ENCODE measurements around the gene LCN15. TPM values are rescaled to one million over a fixed set of nuclear protein-coding genes. Genes with fewer than 3 reads are reported as not detected.

Gene LCN15
- total RNA-seq, 4 donors from 2014 or later: not detected

DNA sequence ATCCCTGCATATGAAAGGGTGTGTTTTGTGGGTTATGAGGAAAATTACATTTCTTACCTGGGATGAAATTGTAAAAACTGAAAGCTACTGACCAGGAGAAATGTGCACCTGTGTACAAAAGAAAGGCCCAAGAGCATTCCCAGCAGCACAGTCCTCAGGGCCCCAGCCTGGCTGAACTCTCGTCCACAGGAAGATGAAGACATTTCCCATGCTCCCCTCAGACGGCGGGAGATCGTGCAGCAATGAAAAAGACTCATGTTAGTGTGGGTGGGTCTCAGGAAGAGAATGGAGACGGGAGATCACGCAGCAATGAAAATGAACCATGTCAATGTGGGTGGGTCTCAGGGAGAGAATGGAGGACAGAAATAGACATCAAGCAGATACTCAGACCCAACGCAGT is 12.6 kb upstream of the LCN15 start:
- DNase-seq: no peak
- no peaks in the 10 kb centered on the region for H3K27me3 ChIP-seq

DNA sequence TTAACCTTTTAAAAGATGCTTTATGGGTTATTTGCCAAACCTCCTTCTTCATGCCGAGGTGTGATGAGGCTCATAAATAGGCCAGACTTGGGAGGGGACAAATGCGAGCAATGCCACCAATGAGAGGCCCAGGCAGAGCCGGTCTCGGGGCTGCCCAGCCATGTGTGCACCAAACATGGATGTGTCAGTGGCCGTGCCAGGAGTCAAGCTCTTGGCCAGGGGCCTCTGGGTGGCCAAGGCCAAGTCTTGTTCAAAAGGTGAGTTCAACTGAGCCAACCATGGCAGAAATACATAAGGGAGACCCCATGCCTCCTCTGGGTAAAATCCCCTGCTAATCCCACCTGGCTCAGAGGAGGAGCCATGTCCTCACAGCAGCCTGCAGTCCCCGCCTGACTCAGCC is 10.9 kb upstream of the LCN15 start:
- H3K9me3 ChIP-seq: no peaks in the 10 kb centered on the region
- no peak for TF ChIP-seq POLR2A (IDR thresholded peaks at IDR 0.05)
- H3K4me3 ChIP-seq: no peak overlapping the region
- intact Hi-C loops (cut with DNase I; ENCODE audit: low total_unique reads): no loop called here
- H3K27me3 ChIP-seq: no peaks in the 10 kb centered on the region
- no peaks in the 10 kb centered on the region for H3K36me3 ChIP-seq
- no peaks in the 10 kb centered on the region for H3K4me1 ChIP-seq
- H3K27ac ChIP-seq: no peak overlapping the region
- no peak for DNase-seq

More for the DNA sequence above, 12.6 kb upstream of the LCN15 start:
- no peaks in the 10 kb centered on the region for H3K36me3 ChIP-seq
- TF ChIP-seq, protein P1, sequence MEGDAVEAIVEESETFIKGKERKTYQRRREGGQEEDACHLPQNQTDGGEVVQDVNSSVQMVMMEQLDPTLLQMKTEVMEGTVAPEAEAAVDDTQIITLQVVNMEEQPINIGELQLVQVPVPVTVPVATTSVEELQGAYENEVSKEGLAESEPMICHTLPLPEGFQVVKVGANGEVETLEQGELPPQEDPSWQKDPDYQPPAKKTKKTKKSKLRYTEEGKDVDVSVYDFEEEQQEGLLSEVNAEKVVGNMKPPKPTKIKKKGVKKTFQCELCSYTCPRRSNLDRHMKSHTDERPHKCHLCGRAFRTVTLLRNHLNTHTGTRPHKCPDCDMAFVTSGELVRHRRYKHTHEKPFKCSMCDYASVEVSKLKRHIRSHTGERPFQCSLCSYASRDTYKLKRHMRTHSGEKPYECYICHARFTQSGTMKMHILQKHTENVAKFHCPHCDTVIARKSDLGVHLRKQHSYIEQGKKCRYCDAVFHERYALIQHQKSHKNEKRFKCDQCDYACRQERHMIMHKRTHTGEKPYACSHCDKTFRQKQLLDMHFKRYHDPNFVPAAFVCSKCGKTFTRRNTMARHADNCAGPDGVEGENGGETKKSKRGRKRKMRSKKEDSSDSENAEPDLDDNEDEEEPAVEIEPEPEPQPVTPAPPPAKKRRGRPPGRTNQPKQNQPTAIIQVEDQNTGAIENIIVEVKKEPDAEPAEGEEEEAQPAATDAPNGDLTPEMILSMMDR (IDR thresholded peaks at IDR 0.05): no peak
- no peak for TF ChIP-seq POLR2A (IDR thresholded peaks at IDR 0.05)
- H3K9me3 ChIP-seq: no peaks in the 10 kb centered on the region
- no peak overlapping the region for H3K27ac ChIP-seq
- no peak overlapping the region for H3K4me3 ChIP-seq
- H3K4me1 ChIP-seq: no peaks in the 10 kb centered on the region
- intact Hi-C loops (cut with DNase I; ENCODE audit: low total_unique reads): no loop called here

DNA sequence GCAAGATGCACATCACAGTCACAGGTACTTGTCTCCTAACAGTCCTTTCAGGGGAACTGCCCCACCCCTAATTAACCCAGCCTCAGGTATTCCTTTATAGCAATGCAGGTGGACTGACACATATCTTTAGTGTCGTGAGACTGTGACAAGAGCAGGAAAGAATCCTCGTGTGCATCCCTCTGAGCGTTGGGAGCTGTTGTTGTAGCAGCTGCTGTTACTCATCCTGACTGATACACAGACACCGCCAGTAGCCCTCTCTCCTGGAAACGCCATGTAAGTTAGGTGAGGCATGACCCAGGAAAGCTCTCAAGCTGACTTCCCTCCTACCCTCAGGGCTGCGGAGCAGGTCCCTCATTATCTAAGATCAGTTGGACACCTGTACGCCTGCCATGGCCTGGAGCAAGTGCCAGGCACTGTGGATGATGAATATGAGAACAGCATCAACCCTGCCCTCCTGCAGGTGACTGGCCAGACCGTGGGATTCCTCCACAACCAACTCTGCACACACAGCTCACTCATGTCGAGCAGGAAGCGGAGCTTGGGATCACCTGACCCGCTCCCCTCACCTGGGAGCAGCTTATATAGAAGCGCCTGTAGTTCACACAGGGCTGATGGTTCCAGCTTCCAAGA is 10.2 kb upstream of the LCN15 start:
- H3K27me3 ChIP-seq: no peaks in the 10 kb centered on the region
- H3K27ac ChIP-seq: no peak overlapping the region
- no peak overlapping the region for H3K4me3 ChIP-seq
- H3K9me3 ChIP-seq: no peaks in the 10 kb centered on the region
- intact Hi-C loops (cut with DNase I; ENCODE audit: low total_unique reads): no loop called here
- DNase-seq: no peak
- TF ChIP-seq, protein P1 (IDR thresholded peaks at IDR 0.05): no peak
- TF ChIP-seq POLR2A (IDR thresholded peaks at IDR 0.05): no peak
- no peaks in the 10 kb centered on the region for H3K36me3 ChIP-seq
- H3K4me1 ChIP-seq: no peaks in the 10 kb centered on the region

DNA sequence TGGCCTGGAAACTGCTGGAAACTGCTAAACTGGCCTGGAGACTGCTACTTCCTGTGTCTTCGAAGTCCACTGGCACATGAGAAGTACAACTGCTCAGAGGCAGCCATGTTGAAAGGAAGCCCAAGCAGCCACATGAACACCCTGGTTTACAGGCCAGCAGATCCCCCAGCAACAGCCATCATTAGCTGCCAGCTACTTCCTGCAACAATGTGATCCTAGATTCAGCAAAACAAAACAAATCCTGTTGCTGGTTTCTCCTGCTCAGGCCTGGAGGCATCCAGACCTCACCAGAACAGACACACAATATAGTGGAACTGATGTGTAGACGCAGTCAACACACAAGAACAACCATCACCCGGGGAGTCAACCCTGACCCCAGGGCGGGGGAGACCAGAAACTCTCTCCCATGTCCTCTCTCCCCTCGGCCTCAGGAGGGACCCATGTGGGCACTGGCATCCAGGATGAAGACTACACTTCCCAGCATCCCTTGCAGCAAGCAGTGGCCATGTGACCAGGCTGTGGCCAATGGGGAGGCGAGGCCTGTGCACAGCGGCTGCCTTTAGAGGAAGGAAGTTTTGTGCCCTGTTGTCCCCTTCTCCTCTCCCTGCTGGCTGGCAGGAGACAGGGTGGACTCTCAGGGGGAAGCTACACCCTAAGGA is 9.2 kb upstream of the LCN15 start:
- TF ChIP-seq POLR2A (IDR thresholded peaks at IDR 0.05): no peak
- TF ChIP-seq, protein P1 (IDR thresholded peaks at IDR 0.05): no peak
- no peaks in the 10 kb centered on the region for H3K27me3 ChIP-seq
- no peak overlapping the region for H3K4me3 ChIP-seq
- intact Hi-C loops (cut with DNase I; ENCODE audit: low total_unique reads): no loop called here
- no peaks in the 10 kb centered on the region for H3K9me3 ChIP-seq
- no peak overlapping the region for H3K27ac ChIP-seq
- no peak for DNase-seq
- H3K4me1 ChIP-seq: no peaks in the 10 kb centered on the region
- H3K36me3 ChIP-seq: no peaks in the 10 kb centered on the region

DNA sequence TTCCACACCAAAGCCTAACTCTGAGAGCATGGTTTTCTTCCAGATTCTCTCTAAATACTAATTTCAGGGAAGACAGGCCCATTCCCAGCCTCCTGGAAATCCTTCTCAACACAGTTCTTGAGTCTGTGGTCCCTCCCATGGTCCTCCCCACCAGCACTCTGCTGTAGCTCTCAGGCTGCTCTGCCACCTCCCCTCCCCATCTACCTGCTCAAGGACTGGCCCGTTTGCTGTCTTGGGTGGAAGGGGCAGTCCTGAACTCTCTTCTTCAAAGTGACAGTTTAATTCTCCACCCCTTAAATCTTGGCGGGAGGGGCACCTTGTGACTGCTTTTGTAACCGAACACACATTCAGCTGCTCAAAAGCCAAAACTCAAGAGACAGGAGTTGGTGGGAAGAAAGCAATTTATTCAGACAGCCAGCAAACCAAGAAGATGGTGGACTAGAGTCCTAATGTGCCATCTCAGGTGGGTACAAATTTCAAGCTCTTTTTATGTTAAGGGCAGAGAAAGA is 7.6 kb upstream of the LCN15 start:
- TF ChIP-seq POLR2A (IDR thresholded peaks at IDR 0.05): no peak
- TF ChIP-seq, protein P1 (IDR thresholded peaks at IDR 0.05): no peak
- no peak for DNase-seq
- intact Hi-C loops (cut with DNase I; ENCODE audit: low total_unique reads): no loop called here
- no peak overlapping the region for H3K27ac ChIP-seq
- no peaks in the 10 kb centered on the region for H3K9me3 ChIP-seq
- no peaks in the 10 kb centered on the region for H3K27me3 ChIP-seq
- no peaks in the 10 kb centered on the region for H3K36me3 ChIP-seq
- H3K4me1 ChIP-seq: no peaks in the 10 kb centered on the region
- no peak overlapping the region for H3K4me3 ChIP-seq
